Ovary (tissue), 9 donors: ENCODE results near the gene TEKT1. TPM values are rescaled to one million over a fixed set of nuclear protein-coding genes. Genes with fewer than 3 reads are reported as not detected.

ENCODE experiments used
- DNase-seq, 5 donors: peaks; one replicate each; pipeline ENCODE4 v3.0.0-alpha.2; 2019 to 2020
- H3K27ac ChIP-seq, 2 donors: fragments of 200-600 bp; one replicate each; pipeline versions ENCODE4 v1.5.1 to v1.8.0; 2019 to 2022
- H3K27me3 ChIP-seq: fragments of 200-600 bp; one replicate; pipeline ENCODE4 v1.8.0; 2022
- H3K36me3 ChIP-seq: fragments of 200-600 bp; sonication (generic); one replicate; pipeline ENCODE4 v1.5.1; 2019
- H3K4me1 ChIP-seq: one replicate; pipeline ENCODE4 v1.8.1; 2013; ENCODE audit warnings: mild to moderate bottlenecking, moderate library complexity; ENCODE audit not compliant: insufficient read depth
- H3K4me3 ChIP-seq: fragments of 200-600 bp; sonication (generic); one replicate; pipeline ENCODE4 v1.5.1; 2017
- H3K9me3 ChIP-seq, 2 donors: fragments of 200-600 bp in 1 of 2; sonication (generic) in 1 of 2; one replicate each; pipeline versions ENCODE4 v1.5.1 to v1.8.1; 2013 to 2019; ENCODE audit warnings: mild to moderate bottlenecking in 1 of 2, moderate library complexity in 1 of 2
- CTCF ChIP-seq, 3 donors: fragments of 450-650 bp in 2 of 3; fragments of 200-600 bp in 1 of 3; IDR thresholded peaks; one replicate each; pipeline versions ENCODE4 v1.5.1 to v1.8.0; 2016 to 2022; ENCODE audit warnings: antibody characterized with exemption in 3 of 3, mild to moderate bottlenecking in 1 of 3
- EP300 ChIP-seq: sonication (generic); formaldehyde crosslinking; IDR thresholded peaks from one replicate; pipeline ENCODE4 v1.6.1; 2017; ENCODE audit warnings: antibody characterized with exemption
- POLR2A ChIP-seq: fragments of 450-650 bp; IDR thresholded peaks from one replicate; pipeline ENCODE4 v1.6.1; 2017; ENCODE audit warnings: antibody characterized with exemption, mild to moderate bottlenecking, moderate library complexity
- WGBS, 3 donors: extraction: QIAGEN DNeasy Blood & Tissue Kit in 1 of 3; methylation state at CpG; one replicate each; pipeline versions ENCODE4 v1.1.5 to v1.1.7; 2013 to 2017; 5-methylcytosine and 5-hydroxymethylcytosine counted together
- intact Hi-C, 4 donors: fragments of 100-400 bp; cut with DNase I; formaldehyde crosslinking; loops; one replicate each; pipeline versions ENCODE4 v1.11.0 to v1.15.1; 2022 to 2023
- polyA plus RNA-seq, 2 donors: library from polyadenylated mRNA; stranded (reverse); fragments of 200-250 nt in 1 of 2; fragments of 350-450 nt in 1 of 2; fragmentation: Illumina TruSeq in 1 of 2; extraction: RNeasy Lipid Tissue Mini Kit (QIAGEN cat#74804) in 1 of 2; gene quantifications; one replicate each; pipeline ENCODE4 v1.2.3, GENCODE V29; 2013 to 2014
- total RNA-seq, 7 donors: library from RNA; depleted of rRNA in 2 of 7; stranded (reverse); fragments of >200 nt in 2 of 7; fragmentation: NEBNext Ultra II Directional in 3 of 7; extraction: Animal tissue kit (Norgen Biotek cat#: 25700) in 3 of 7; gene quantifications; one replicate each; pipeline versions ENCODE4 v1.1.0 to v1.2.4, GENCODE V29; 2016 to 2023
- donor health status: DM: no; HTN: no; CAD: no; lungs with moderate emphysema.
- donor health status: DM: no; HTN: no; CAD: no.
- donor health status: Bipolar disorder and iron deficiency.
- donor health status: DM: yes; HTN: yes; CAD: no.
- donor health status: DM: no; HTN: no; CAD: no.
- donor health status: DM: yes; HTN: yes; CAD: no.

TEKT1 gene
- total and polyA plus RNA-seq, 9 donors: 0.06 to 19.3 (median 1.5) TPM; not detected in 3

- Histone ChIP-seq H3K27ac (no peak overlapping the region), H3K4me1 (no peaks in the 10 kb centered on the region), H3K9me3 (no peaks in the 10 kb centered on the region), H3K27me3 (no peaks in the 10 kb centered on the region), H3K4me3 (no peak overlapping the region), H3K36me3 (no peaks in the 10 kb centered on the region)
- TF ChIP-seq POLR2A (no peak), CTCF (IDR thresholded peaks at IDR 0.05) (no peak), EP300 (no peak)
- intact Hi-C loops: no loop called here
- DNase-seq: no peak
- 80 to 83% (median 82%) methylated on average over 10 of the region's 10 CpGs for WGBS, 3 donors
Measured at GRCh38 chr17:6815775-6816174, 15.8 kb downstream of the TEKT1 start.

GRCh38 chr17:6812295-6812694 lies 19.2 kb downstream of the TEKT1 start:
- Histone ChIP-seq H3K9me3 (no peaks in the 10 kb centered on the region), H3K4me1 (no peaks in the 10 kb centered on the region), H3K27ac (no peak overlapping the region), H3K27me3 (no peaks in the 10 kb centered on the region), H3K4me3 (no peak overlapping the region), H3K36me3 (no peaks in the 10 kb centered on the region)
- 40 to 57% (median 50%) methylated on average over 9 of the region's 9 CpGs for WGBS, 3 donors
- DNase-seq: no peak
- TF ChIP-seq POLR2A (no peak), CTCF (IDR thresholded peaks at IDR 0.05) (no peak), EP300 (no peak)
- intact Hi-C loops: no loop called here

- H3K27me3 ChIP-seq: no peaks in the 10 kb centered on the region
- WGBS, 3 donors: 77 to 88% (median 79%) methylated on average over 9 of the region's 9 CpGs
- intact Hi-C loops: no loop called here
- no peak for TF ChIP-seq EP300
- no peaks in the 10 kb centered on the region for H3K4me1 ChIP-seq
- H3K9me3 ChIP-seq: no peaks in the 10 kb centered on the region
- H3K27ac ChIP-seq: no peak overlapping the region
- DNase-seq: no peak
- no peak overlapping the region for H3K4me3 ChIP-seq
- H3K36me3 ChIP-seq: no peaks in the 10 kb centered on the region
Measured at GRCh38 chr17:6811510-6811909, 20.0 kb downstream of the TEKT1 start.

GRCh38 chr17:6800422-6801027 lies 31.0 kb downstream of the TEKT1 start:
- intact Hi-C loops: no loop called here
- 79 to 85% (median 83%) methylated on average over 13 of the region's 13 CpGs for WGBS, 3 donors

More at GRCh38 chr17:6800422-6801027, 31.0 kb downstream of the TEKT1 start:
- Histone ChIP-seq H3K4me1 (no peaks in the 10 kb centered on the region), H3K27ac (no peak overlapping the region), H3K9me3 (no peaks in the 10 kb centered on the region), H3K36me3 (no peaks in the 10 kb centered on the region), H3K4me3 (no peak overlapping the region), H3K27me3 (no peaks in the 10 kb centered on the region)
- DNase-seq: no peak
- TF ChIP-seq POLR2A (no peak), CTCF (IDR thresholded peaks at IDR 0.05) (no peak), EP300 (no peak)
